Osteoblast (primary cell): ENCODE measurements around the gene NAT9. TPM values are rescaled to one million over a fixed set of nuclear protein-coding genes. Genes with fewer than 3 reads are reported as not detected.
A peak's percentile ranks its signal among the peaks of the same experiment; 100 is the strongest.

Experiments
- DNase-seq: peaks from one replicate; pipeline ENCODE4 v3.0.0; 2011; ENCODE audit warnings: low spot score, mixed read lengths; ENCODE audit not compliant: insufficient read length; ENCODE audit errors: missing footprints
- H2AFZ ChIP-seq: 2 replicates; pipeline ENCODE4 v1.6.0; 2011; ENCODE audit warnings: mild to moderate bottlenecking, low read length
- H3K27ac ChIP-seq: 2 replicates; pipeline ENCODE4 v1.5.1; 2011; ENCODE audit warnings: mild to moderate bottlenecking, low read depth, low read length, moderate library complexity
- H3K27me3 ChIP-seq: 2 replicates; pipeline ENCODE4 v1.6.0; 2012; ENCODE audit warnings: mild to moderate bottlenecking, control low read depth, inconsistent platforms, low read length, moderate library complexity; ENCODE audit not compliant: insufficient read depth
- H3K36me3 ChIP-seq: 2 replicates; pipeline ENCODE4 v1.5.1; 2011; ENCODE audit warnings: mild to moderate bottlenecking, low read length, control low read depth, moderate library complexity; ENCODE audit not compliant: insufficient read depth
- H3K4me1 ChIP-seq: 2 replicates; pipeline ENCODE4 v1.5.1; 2011; ENCODE audit warnings: mild to moderate bottlenecking, low read length, control low read depth, moderate library complexity; ENCODE audit not compliant: insufficient read depth
- H3K4me2 ChIP-seq: 2 replicates; pipeline ENCODE4 v1.6.0; 2011; ENCODE audit warnings: mild to moderate bottlenecking, low read length; ENCODE audit not compliant: insufficient read depth
- H3K4me3 ChIP-seq: fragments of 200-600 bp; sonication (generic); 3 replicates; pipeline ENCODE4 v1.5.1; 2012; ENCODE audit warnings: mild to moderate bottlenecking, low read length, inconsistent platforms; ENCODE audit not compliant: insufficient read depth
- H3K79me2 ChIP-seq: 2 replicates; pipeline ENCODE4 v1.6.0; 2012; ENCODE audit warnings: mild to moderate bottlenecking, low read length, control low read depth, inconsistent platforms; ENCODE audit not compliant: insufficient read depth
- H3K9me3 ChIP-seq: 2 replicates; pipeline ENCODE4 v1.5.1; 2011; ENCODE audit warnings: low read depth, low read length, control low read depth
- H4K20me1 ChIP-seq: 2 replicates; pipeline ENCODE4 v1.6.0; 2012; ENCODE audit warnings: mild to moderate bottlenecking, low read length, control low read depth; ENCODE audit not compliant: insufficient read depth
- total RNA-seq: library from RNA; depleted of rRNA; stranded (reverse); fragments of >200 nt; gene quantifications from 2 replicates; pipeline ENCODE4 v1.2.3, GENCODE V29; 2012
- TF ChIP-seq, protein P1 (sequence below): IDR thresholded peaks from 2 replicates; pipeline ENCODE4 v1.5.1; 2011; ENCODE audit warnings: mild to moderate bottlenecking, low read depth, low read length, moderate library complexity; ENCODE audit errors: extremely low read depth

The NAT9 gene
- total RNA-seq, 1 donor: 35.1 TPM

GRCh38 chr17:74739227-74739831, 36.8 kb downstream of the NAT9 start:
- H3K36me3 ChIP-seq: no peaks in the 10 kb centered on the region
- no peak overlapping the region for H3K4me3 ChIP-seq
- H2AFZ ChIP-seq: no peak overlapping the region
- no peaks in the 10 kb centered on the region for H3K9me3 ChIP-seq
- TF ChIP-seq, protein P1, sequence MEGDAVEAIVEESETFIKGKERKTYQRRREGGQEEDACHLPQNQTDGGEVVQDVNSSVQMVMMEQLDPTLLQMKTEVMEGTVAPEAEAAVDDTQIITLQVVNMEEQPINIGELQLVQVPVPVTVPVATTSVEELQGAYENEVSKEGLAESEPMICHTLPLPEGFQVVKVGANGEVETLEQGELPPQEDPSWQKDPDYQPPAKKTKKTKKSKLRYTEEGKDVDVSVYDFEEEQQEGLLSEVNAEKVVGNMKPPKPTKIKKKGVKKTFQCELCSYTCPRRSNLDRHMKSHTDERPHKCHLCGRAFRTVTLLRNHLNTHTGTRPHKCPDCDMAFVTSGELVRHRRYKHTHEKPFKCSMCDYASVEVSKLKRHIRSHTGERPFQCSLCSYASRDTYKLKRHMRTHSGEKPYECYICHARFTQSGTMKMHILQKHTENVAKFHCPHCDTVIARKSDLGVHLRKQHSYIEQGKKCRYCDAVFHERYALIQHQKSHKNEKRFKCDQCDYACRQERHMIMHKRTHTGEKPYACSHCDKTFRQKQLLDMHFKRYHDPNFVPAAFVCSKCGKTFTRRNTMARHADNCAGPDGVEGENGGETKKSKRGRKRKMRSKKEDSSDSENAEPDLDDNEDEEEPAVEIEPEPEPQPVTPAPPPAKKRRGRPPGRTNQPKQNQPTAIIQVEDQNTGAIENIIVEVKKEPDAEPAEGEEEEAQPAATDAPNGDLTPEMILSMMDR: no peak
- no peak overlapping the region for H3K27ac ChIP-seq
- peaks cover 52% of the 10 kb centered on the region for H3K27me3 ChIP-seq
- peak; percentile 56 for DNase-seq
- no peaks in the 10 kb centered on the region for H3K4me1 ChIP-seq
- H3K4me2 ChIP-seq: no peak overlapping the region
- H4K20me1 ChIP-seq: no peaks in the 10 kb centered on the region
- H3K79me2 ChIP-seq: no peaks in the 10 kb centered on the region

GRCh38 chr17:74738051-74738996, 37.8 kb downstream of the NAT9 start:
- Histone ChIP-seq H3K27me3 (peaks cover 60% of the 10 kb centered on the region), H3K79me2 (no peaks in the 10 kb centered on the region), H3K9me3 (no peaks in the 10 kb centered on the region), H3K4me1 (no peaks in the 10 kb centered on the region), H3K4me2 (no peak overlapping the region), H4K20me1 (no peaks in the 10 kb centered on the region), H3K36me3 (no peaks in the 10 kb centered on the region), H2AFZ (no peak overlapping the region), H3K4me3 (no peak overlapping the region), H3K27ac (no peak overlapping the region)
- TF ChIP-seq, protein P1: no peak
- DNase-seq: peak; percentile 85

DNA sequence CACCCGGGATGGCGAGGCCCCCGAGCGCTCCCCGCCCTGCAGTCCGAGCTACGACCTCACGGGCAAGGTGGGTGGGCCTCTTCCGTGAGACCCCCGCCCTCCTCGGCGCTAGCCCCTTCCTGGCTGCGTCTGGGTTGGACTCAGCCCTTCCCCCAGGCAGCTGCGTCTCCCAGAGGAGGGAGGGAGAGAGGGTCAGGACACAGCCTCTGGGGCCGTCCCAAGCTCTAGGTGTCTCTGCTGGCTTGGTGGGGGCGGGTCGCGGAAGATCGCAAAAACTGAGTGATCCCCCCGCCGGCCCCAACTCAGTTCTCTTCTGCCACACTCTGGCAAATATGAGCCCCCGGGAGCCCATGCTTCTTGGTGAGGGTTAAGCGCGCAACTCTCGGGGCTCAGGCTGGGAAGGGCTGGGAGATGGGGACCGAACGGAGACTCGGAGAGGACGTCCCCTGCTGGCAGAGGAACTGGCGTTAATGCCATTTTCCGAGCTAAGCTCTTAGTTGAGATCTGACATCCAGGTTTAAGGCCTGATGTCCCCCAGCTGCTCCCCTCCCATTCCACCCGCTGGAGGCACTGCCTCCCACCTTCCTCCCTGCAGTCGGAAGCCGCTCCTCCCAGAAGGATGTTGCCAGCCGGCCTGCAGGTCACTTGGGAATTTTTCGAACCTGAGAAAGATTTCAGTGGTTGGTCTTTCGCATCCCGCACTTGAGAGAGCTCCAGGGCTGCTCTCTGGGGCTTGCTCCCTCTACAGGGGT, 38.7 kb downstream of the NAT9 start:
- no peaks in the 10 kb centered on the region for H3K4me1 ChIP-seq
- TF ChIP-seq, protein P1: peak; percentile 29
- peak; percentile 86 for DNase-seq
- H3K27me3 ChIP-seq: peaks cover 60% of the 10 kb centered on the region
- no peaks in the 10 kb centered on the region for H3K36me3 ChIP-seq
- no peak overlapping the region for H3K27ac ChIP-seq
- H3K9me3 ChIP-seq: no peaks in the 10 kb centered on the region
- no peak overlapping the region for H3K4me2 ChIP-seq
- no peak overlapping the region for H2AFZ ChIP-seq
- no peaks in the 10 kb centered on the region for H4K20me1 ChIP-seq
- no peaks in the 10 kb centered on the region for H3K79me2 ChIP-seq
- H3K4me3 ChIP-seq: no peak overlapping the region
